HCT116 (cell line): ENCODE measurements around the gene PIGL. TPM values are rescaled to one million over a fixed set of nuclear protein-coding genes. Genes with fewer than 3 reads are reported as not detected.
A peak's percentile ranks its signal among the peaks of the same experiment; 100 is the strongest.

ENCODE experiments used
- ATAC-seq: fragments of 200-7000 bp; cut with Tn5 transposase; 2 replicates; pipeline ENCODE4 v1.9.1; 2020; ENCODE audit warnings: mild to moderate bottlenecking, moderate library complexity
- BruUV-seq: library from RNA; stranded (reverse); fragments of 400-500 nt; replicated peaks from 2 replicates; lab custom pipeline; 2021; lab: Mats Ljungman, UMichigan
- CTCF ChIA-PET: fragments of 300-600 bp; sonication (Branson Sonifier 250); formaldehyde crosslinking; loops from one replicate; lab custom pipeline; 2021; ENCODE audit warnings: antibody characterized with exemption; lab: Charles Lee
- POLR2A ChIA-PET: fragments of 300-600, 350-600 bp; sonication (Branson Sonifier 250); formaldehyde crosslinking; loops from one replicate; lab custom pipeline; 2021; ENCODE audit warnings: antibody characterized with exemption; lab: Charles Lee
- RAD21 ChIA-PET, 2 experiments: fragments of 300-600 bp; sonication (Branson Sonifier 250); formaldehyde crosslinking; loops; one replicate each; lab custom pipeline; 2023; ENCODE audit warnings: low total read pairs in 2 of 2; ENCODE audit not compliant: uncharacterized antibody in 2 of 2, unreplicated experiment in 2 of 2, low non-redundant PET in 1 of 2; lab: Charles Lee
- DNase-seq: peaks from one replicate; pipeline ENCODE4 v3.0.0-alpha.2; 2010; ENCODE audit warnings: low read depth, low spot score
- H2AFZ ChIP-seq: fragments of 200-600 bp; shearing (Covaris generic), sonication (generic); 2 replicates; pipeline ENCODE4 v1.6.1; 2017; ENCODE audit warnings: low read depth, mixed run types, mixed read lengths, antibody characterized with exemption, low read length; ENCODE audit not compliant: poor library complexity, severe bottlenecking
- H3K27ac ChIP-seq: 2 replicates; pipeline ENCODE4 v1.5.1; 2012; ENCODE audit warnings: low read depth, low read length
- H3K27me3 ChIP-seq: fragments of 200-600 bp; sonication (generic); 2 replicates; pipeline ENCODE4 v1.6.1; 2016; ENCODE audit warnings: mixed run types, low read length, mixed read lengths; ENCODE audit not compliant: insufficient read depth
- H3K36me3 ChIP-seq, 2 experiments: fragments of 200-500 bp in 1 of 2; fragments of 200-600 bp in 1 of 2; sonication (Bioruptor generic) in 1 of 2; sonication (generic) in 1 of 2; 2 replicates each; pipeline versions ENCODE4 v1.5.1 to v1.6.1; 2014 to 2016; ENCODE audit warnings: low read length in 2 of 2, inconsistent platforms in 1 of 2, mixed read lengths in 1 of 2, mixed run types in 1 of 2; ENCODE audit not compliant: insufficient read depth in 2 of 2, control insufficient read depth in 1 of 2
- H3K4me1 ChIP-seq, 2 experiments: fragments of 200-600 bp in 1 of 2; sonication (generic) in 1 of 2; 2 replicates each; pipeline versions ENCODE4 v1.5.1 to v1.6.1; 2012 to 2017; ENCODE audit warnings: low read length in 2 of 2, inconsistent platforms in 1 of 2, mild to moderate bottlenecking in 1 of 2, mixed read lengths in 1 of 2, mixed run types in 1 of 2, moderate library complexity in 1 of 2; ENCODE audit not compliant: insufficient read depth in 2 of 2, control insufficient read depth in 1 of 2
- H3K4me2 ChIP-seq: fragments of 200-600 bp; sonication (generic); 2 replicates; pipeline ENCODE4 v1.6.1; 2017; ENCODE audit warnings: mixed run types, low read length, mixed read lengths
- H3K4me3 ChIP-seq, 2 experiments: fragments of 200-600 bp in 1 of 2; sonication (generic) in 1 of 2; replicated peaks in 1 of 2; 2 replicates each; pipeline ENCODE4 v1.5.1; 2011 to 2016; ENCODE audit warnings: low read length in 2 of 2, control low read depth in 1 of 2, low read depth in 1 of 2, mild to moderate bottlenecking in 1 of 2, mixed read lengths in 1 of 2, mixed run types in 1 of 2
- H3K79me2 ChIP-seq: fragments of 200-600 bp; sonication (generic); 2 replicates; pipeline ENCODE4 v1.6.1; 2017; ENCODE audit warnings: mild to moderate bottlenecking, mixed run types, low read length, moderate library complexity, mixed read lengths; ENCODE audit not compliant: insufficient read depth
- H3K9ac ChIP-seq: fragments of 200-600 bp; sonication (generic); 2 replicates; pipeline ENCODE4 v1.6.1; 2016; ENCODE audit warnings: low read length, mixed read lengths
- H3K9me2 ChIP-seq: fragments of 200-600 bp; sonication (generic), shearing (Covaris generic); 2 replicates; pipeline ENCODE4 v1.6.1; 2017; ENCODE audit warnings: mixed run types, mild to moderate bottlenecking, moderate library complexity; ENCODE audit not compliant: insufficient read depth
- H3K9me3 ChIP-seq, 2 experiments: fragments of 200-500 bp in 1 of 2; fragments of 200-600 bp in 1 of 2; sonication (Bioruptor generic) in 1 of 2; sonication (generic) in 1 of 2; 2 replicates each; pipeline ENCODE4 v1.6.1; 2014 to 2017; ENCODE audit warnings: low read length in 2 of 2, mixed read lengths in 2 of 2, inconsistent platforms in 1 of 2, low read depth in 1 of 2, mild to moderate bottlenecking in 1 of 2, mixed run types in 1 of 2, moderate library complexity in 1 of 2; ENCODE audit not compliant: control insufficient read depth in 1 of 2, insufficient read depth in 1 of 2
- H4K20me1 ChIP-seq: fragments of 200-600 bp; sonication (generic), shearing (Covaris generic); 2 replicates; pipeline ENCODE4 v1.6.1; 2017; ENCODE audit warnings: mixed run types, mild to moderate bottlenecking, moderate library complexity; ENCODE audit not compliant: insufficient read depth
- CBX3 ChIP-seq: IDR thresholded peaks from 2 replicates; pipeline ENCODE4 v1.6.1; 2012; ENCODE audit warnings: low read depth
- EGR1 ChIP-seq: IDR thresholded peaks from 2 replicates; pipeline ENCODE4 v1.6.1; 2012; ENCODE audit warnings: low read depth
- FOSL1 ChIP-seq: IDR thresholded peaks from 2 replicates; pipeline ENCODE4 v1.6.1; 2012; ENCODE audit warnings: low read depth
- JUND ChIP-seq: IDR thresholded peaks from 2 replicates; pipeline ENCODE4 v1.6.1; 2012
- POLR2AphosphoS5 ChIP-seq: IDR thresholded peaks from 2 replicates; pipeline ENCODE4 v1.6.1; 2011; ENCODE audit warnings: mild to moderate bottlenecking, low read depth, low read length, moderate library complexity
- YY1 ChIP-seq: IDR thresholded peaks from 2 replicates; pipeline ENCODE4 v1.6.1; 2011; ENCODE audit warnings: low read length, low read depth, moderate library complexity, mild to moderate bottlenecking; ENCODE audit not compliant: insufficient replicate concordance; ENCODE audit errors: extremely low read depth
- ZBTB33 ChIP-seq: IDR thresholded peaks from 2 replicates; pipeline ENCODE4 v1.6.1; 2011; ENCODE audit warnings: mild to moderate bottlenecking, low read length, moderate library complexity; ENCODE audit not compliant: insufficient replicate concordance; ENCODE audit errors: extremely low read depth
- intact Hi-C: fragments of 100-400 bp; cut with micrococcal nuclease; formaldehyde crosslinking; loops from 2 replicates; pipeline ENCODE4 v1.10.0; 2022
- total RNA-seq: library from RNA; stranded (reverse); gene quantifications from one replicate; pipeline ENCODE4 v1.2.1, GENCODE V29; 2021; ENCODE audit not compliant: unreplicated experiment

The PIGL gene
- total RNA-seq, 1 experiment from 2014 or later: 36.8 TPM

- H4K20me1 ChIP-seq: no peaks in the 10 kb centered on the region
- H3K4me2 ChIP-seq: peak overlapping the region; percentile 92
- no TSS peak for BruUV-seq
- peaks cover 62% of the 10 kb centered on the region in 2 experiments for H3K4me1 ChIP-seq
- ChIA-PET POLR2A (interaction anchor here (2.2 to 5.2 kb wide), 3 partner anchors 14 to 151 kb away, joined by 12 to 18 read pairs (median 13); partner anchors contain the start of genes NCOR1 and PIGL), RAD21 (no interaction called here), CTCF (interaction anchor here (1.9 kb wide), 1 partner anchor 57 kb away, joined by 5 read pairs; no protein-coding TSS in a partner anchor)
- no peak for TF ChIP-seq FOSL1
- TF ChIP-seq EGR1: no peak
- no peak for TF ChIP-seq ZBTB33
- no peak for TF ChIP-seq YY1
- no peak for TF ChIP-seq JUND
- TF ChIP-seq CBX3: no peak
- no peak for TF ChIP-seq POLR2AphosphoS5
- no peak for DNase-seq
- H3K9me3 ChIP-seq: no peaks in the 10 kb centered on the region
- H2AFZ ChIP-seq: no peak overlapping the region
- H3K79me2 ChIP-seq: no peaks in the 10 kb centered on the region
- no peaks in the 10 kb centered on the region for H3K9me2 ChIP-seq
- no peak overlapping the region for H3K4me3 ChIP-seq
- ATAC-seq: no peak
- no peaks in the 10 kb centered on the region for H3K36me3 ChIP-seq
- H3K9ac ChIP-seq: peak overlapping the region; percentile 73
- intact Hi-C loops: loop anchor here (2.0 to 5.0 kb wide), 3 partner anchors 65 to 150 kb away; partner anchors contain the start of genes CENPV and PIGL
- no peaks in the 10 kb centered on the region for H3K27me3 ChIP-seq
- peak overlapping the region; percentile 97 for H3K27ac ChIP-seq
Observed at GRCh38 chr17:16287563-16288027, 70.6 kb downstream of the PIGL start.
